GM12873 (cell line): ENCODE measurements around the gene MAPK14.

Source experiments
- TF ChIP-seq, protein P1 (sequence below): IDR thresholded peaks from 2 replicates; pipeline ENCODE4 v1.5.1; 2012; ENCODE audit warnings: low read depth, mild to moderate bottlenecking, moderate library complexity, low read length, control low read depth; ENCODE audit not compliant: insufficient read depth; ENCODE audit errors: missing control alignments

The MAPK14 gene

DNA sequence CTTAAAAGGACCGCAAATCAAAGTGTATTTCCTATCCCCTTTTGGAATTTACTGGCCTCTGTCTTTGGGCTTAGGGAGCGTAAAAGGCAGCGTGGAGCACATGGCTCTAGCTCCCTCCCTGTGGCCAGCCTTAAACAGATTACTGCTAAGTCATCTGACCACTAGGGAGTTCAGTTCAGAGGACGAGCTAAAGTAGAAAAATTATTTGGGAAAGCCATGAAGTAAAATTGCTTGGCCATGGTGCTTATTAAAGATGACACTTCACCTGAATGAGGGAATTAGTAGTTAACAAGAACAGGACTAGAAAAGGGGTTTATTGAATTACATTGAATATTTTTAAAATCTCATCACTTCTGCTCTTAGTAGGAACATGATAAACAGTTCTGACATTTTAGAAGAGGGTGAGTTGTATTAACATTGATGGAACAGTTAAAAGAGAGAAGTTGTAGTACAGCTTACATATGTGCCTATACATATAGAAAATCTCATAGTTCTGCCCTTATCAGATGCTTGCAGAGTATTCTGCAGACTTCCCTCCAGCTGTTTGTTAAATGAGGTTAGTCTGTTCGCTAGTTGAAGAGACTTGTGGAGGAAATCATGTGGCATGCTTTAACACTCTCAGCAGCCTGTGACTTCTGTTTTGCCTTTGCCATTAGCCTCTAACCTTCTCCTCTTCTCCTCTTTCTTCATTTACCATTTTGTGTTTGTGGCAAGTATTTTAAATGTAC lies 71.5 kb downstream of the MAPK14 start:
- TF ChIP-seq, protein P1, sequence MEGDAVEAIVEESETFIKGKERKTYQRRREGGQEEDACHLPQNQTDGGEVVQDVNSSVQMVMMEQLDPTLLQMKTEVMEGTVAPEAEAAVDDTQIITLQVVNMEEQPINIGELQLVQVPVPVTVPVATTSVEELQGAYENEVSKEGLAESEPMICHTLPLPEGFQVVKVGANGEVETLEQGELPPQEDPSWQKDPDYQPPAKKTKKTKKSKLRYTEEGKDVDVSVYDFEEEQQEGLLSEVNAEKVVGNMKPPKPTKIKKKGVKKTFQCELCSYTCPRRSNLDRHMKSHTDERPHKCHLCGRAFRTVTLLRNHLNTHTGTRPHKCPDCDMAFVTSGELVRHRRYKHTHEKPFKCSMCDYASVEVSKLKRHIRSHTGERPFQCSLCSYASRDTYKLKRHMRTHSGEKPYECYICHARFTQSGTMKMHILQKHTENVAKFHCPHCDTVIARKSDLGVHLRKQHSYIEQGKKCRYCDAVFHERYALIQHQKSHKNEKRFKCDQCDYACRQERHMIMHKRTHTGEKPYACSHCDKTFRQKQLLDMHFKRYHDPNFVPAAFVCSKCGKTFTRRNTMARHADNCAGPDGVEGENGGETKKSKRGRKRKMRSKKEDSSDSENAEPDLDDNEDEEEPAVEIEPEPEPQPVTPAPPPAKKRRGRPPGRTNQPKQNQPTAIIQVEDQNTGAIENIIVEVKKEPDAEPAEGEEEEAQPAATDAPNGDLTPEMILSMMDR: no peak

DNA sequence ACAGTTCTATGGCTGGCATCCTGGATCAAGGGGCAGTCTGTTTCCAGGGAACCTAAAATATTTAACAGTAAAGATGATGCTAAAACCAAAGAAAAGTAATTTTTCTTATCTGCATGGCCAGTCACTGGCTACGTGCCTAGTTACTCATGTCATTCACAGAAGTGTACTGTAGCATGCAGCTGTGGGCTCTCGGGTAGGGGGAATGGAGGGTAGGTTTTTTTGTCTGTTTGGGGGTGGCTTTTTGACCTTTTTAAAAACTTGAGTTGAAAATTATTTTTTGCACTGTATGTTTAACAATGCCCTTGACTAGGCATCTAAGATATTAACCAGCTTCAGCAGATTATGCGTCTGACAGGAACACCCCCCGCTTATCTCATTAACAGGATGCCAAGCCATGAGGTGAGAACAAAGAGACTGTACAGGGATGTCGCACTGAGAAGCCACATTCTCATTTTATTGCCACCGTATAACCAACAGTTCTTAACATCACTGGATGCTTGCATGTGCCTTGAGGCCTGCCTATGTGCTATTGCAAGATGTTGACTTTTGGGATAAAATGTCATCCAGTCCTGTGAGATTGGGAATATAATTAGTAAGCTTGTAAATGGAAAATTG lies 72.4 kb downstream of the MAPK14 start:
- TF ChIP-seq, protein P1: no peak

DNA sequence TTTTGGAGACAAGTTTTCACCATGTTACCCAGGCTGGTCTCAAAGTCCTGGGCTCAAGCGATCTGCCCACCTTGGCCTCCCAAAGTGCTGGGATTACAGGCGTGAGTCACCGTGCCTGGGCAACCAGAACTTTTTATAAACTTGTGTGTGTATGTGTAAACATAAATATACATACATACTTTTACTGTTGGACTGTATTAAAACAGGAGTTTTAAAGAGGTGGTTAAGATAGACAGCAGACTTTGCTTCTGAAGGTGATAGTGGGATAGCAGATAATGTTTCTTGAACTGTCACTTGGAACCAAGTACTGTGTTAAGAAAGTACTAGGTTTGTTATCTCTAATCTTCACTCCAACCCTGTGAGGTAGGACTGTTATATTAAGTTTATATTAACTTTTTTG lies 74.1 kb downstream of the MAPK14 start:
- TF ChIP-seq, protein P1: no peak

DNA sequence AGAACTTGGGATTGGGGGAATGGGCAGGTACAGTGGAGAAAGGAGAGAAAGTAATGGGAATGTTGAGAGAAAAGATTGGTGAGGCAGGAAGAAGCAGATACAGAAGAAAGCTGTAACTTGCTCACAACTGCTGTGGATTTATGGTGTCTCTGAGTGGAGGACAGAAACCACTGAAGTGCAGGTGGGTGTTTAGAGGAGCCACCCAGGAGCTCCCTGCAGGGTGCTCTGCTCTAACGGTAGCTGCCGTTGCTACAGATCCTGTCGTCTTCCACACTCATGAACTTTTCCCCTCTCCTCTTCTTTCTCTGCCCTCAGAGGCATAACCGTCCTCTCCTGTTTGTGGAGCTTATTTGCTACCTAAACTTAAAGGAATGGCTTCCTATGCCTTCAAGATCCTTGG lies 75.2 kb downstream of the MAPK14 start:
- TF ChIP-seq, protein P1: no peak

DNA sequence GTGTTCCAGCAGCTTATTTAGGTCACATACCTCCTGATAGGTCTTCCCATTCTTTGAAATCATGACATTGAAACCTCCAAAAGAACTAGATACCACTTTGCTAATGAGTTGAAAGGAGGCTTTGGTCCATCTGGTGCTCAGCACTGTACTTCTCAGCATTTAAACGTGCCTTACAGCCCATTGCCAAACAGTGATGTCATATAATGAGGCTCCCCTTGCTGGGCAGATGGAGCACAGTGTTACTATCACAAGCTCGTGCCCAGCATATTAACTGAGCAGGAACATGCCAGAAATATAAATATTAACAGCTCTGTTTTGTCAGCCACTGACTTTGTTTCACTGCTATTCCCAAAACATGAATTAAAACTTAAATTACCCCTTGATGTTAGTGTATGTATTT lies 77.2 kb downstream of the MAPK14 start:
- TF ChIP-seq, protein P1: no peak

DNA sequence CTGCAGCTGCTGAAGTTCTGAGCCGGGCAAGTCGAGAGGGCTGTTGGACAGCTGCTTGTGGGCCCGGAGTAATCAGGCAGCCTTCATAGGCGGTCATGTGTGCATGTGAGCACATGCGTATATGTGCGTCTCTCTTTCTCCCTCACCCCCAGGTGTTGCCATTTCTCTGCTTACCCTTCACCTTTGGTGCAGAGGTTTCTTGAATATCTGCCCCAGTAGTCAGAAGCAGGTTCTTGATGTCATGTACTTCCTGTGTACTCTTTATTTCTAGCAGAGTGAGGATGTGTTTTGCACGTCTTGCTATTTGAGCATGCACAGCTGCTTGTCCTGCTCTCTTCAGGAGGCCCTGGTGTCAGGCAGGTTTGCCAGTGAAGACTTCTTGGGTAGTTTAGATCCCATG lies 81.5 kb downstream of the MAPK14 start:
- TF ChIP-seq, protein P1: no peak

DNA sequence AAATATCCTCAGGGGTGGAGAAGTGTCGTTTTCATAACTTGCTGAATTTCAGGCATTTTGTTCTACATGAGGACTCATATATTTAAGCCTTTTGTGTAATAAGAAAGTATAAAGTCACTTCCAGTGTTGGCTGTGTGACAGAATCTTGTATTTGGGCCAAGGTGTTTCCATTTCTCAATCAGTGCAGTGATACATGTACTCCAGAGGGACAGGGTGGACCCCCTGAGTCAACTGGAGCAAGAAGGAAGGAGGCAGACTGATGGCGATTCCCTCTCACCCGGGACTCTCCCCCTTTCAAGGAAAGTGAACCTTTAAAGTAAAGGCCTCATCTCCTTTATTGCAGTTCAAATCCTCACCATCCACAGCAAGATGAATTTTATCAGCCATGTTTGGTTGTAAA lies 82.4 kb downstream of the MAPK14 start:
- TF ChIP-seq, protein P1: no peak
